GM21825 (cell line): Measurements from ENCODE around the gene KCNAB2.

Source experiments
- ATAC-seq: cut with Tn5 transposase; IDR thresholded peaks from one replicate; pipeline ENCODE4 v1.9.1; 2021; ENCODE audit warnings: mild to moderate bottlenecking, moderate library complexity; ENCODE audit not compliant: unreplicated experiment

KCNAB2 gene

GRCh38 chr1:6045561-6045960 lies at the start of gene KCNAB2:
KCNAB2 (plus strand) TSS chr1:6045888; CDS start chr1:6051537, 5,649 bp downstream.
- ATAC-seq, result no peak

DNA sequence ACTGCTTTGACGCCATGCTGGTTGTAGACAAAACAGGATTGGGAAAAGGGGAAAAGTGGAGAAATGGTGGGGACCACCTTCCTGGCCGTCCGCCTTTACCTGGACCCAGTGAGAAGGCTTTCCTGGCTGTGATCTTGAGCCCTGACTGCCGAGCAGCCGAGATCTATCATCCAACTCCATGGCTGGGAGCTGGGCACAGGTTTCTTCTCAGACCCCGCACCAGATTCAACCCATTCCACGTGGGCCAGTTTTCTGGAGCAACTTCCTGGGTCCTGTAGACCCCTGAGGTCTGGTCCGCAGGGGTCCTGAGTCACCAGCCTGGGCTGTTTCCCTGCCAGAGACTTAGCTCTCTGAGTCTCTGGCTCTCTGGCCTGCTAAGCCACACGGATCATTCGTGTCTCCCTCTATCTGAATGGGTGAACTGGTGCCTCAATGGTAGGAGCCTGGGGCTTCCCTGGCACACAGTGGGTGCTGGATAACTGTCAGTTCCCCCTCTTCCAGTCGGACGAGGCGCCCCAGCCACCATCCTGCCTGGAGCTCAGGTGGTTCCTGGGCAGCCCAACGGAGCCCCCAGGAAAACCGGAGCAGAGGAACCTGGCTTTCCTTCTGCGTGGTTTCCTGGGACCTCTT lies 48.9 kb upstream of the KCNAB2 start:
- no peak for ATAC-seq

GRCh38 chr1:5997316-5997715 lies 48.4 kb upstream of the KCNAB2 start:
- ATAC-seq, result no peak

- ATAC-seq, result no peak
Measured at GRCh38 chr1:5998051-5998905, 47.4 kb upstream of the KCNAB2 start.

- no peak for ATAC-seq
Measured at GRCh38 chr1:5998906-5999301, 46.8 kb upstream of the KCNAB2 start.

DNA sequence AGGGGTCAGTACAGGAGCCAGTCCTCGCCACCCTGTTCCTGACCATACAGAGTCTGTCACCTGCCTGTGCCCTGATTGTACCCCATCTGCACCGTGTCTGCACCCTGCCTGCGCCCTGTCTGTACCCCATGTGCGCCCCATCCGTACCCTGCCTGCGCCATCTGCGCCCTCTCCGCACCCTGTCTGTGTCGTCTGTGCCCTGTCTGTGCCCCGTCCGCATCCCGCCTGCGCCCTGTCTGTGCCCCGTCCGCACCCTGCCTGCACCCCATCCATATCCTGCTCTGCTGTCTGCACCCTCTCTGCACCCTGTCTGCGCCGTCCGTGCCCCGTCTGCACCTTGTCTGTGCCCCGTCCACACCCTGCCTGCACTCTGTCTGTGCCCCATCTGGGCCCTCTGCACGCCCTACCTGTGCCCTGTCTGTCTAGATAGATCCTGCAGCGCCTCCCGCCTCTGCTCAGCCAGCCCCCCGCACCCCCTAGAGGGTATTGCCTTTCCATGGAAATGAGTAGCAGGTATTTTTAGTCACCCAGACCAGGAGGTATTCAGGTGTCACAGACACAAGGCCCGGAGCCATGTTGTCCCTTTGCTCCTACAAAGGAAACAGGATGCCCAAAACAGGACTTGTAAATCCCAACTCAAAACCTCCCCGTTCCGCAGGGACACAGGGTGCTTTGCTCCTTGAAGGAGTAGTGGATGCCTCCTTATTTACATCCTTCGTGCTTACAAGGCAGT lies 45.8 kb upstream of the KCNAB2 start:
- ATAC-seq, result no peak

DNA sequence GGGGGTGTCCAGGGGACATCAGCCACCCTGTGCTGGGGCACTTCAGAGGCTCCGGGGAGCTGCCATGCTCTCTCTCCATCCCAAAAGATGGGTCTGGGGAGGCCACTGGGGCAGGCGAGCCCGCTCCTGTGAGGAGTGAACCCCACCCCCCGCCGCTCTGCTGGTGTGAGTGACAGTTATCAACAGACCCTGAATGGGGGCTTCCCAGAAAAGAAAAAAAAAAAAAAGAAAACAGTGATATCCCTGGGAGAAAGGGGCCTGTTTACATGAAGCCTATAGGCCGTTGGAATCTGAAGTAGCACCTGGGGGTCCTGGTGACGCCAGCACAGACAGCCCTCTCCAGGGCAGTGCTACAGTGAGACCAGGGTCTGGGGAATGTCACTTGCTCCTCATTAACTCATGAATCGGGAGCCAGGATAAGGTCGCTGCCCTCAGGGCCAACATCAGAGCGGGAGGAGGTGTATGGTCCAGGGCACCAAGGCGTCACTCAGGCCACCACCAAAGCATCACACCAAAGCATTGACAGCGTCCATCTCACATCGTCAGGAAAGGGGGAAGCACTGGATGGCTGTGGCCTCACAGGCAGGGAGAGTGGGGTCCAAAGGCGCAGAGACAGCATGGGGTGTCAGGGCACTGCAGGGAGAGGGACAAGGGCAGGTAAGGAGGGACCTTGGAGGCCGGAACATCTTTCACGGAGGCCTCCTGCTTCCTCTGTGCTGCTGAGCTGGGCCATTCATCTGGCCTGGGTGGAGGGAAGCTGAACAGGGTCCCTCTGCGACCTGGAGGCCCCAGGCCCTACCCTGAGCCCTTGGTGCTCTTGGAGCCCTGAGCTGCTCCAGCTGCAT lies 45.0 kb upstream of the KCNAB2 start:
- ATAC-seq, result no peak

GRCh38 chr1:6001992-6002576 lies 43.6 kb upstream of the KCNAB2 start:
- ATAC-seq, result no peak

GRCh38 chr1:6002714-6003501 lies 42.8 kb upstream of the KCNAB2 start:
- ATAC-seq, result no peak

DNA sequence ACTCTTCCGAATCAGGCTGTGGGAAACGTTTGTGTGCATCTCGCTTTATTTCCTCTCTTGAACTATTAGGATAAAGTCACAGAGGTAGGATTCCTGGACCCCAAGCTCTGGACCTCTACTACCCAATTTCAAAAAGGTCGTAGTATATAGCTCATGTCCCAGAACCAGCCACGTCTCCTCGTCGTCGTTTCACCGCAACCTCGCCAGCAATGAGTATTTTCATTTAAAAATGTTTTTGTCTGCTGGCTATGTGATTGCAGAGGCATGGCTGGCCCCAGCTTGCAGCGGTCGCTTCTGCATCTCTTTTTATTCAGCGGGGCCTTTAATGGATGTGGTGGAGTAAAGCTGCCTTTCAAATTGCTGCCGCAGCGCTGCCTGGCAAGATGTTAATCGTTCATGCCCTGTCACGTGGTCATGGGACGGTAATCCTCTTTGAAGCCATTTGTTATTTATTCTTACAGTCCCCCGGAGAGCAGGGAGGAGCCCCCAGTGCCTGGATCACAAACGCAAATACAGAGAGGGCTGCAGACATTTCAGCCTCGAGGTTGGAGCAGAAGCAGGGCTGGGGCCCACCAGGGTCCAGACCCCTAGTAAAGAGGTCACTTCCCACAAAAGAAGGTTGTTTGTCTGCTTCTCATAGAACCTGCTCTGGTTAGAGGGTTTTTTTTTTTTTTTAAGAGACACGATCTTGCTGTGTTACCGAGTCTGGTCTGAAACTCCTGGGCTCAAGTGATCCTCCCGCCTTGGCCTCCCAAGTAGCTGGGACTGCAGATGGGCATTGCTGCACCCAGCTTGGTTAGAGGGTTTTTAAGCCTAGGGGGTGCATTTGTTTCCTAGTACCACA lies 41.9 kb upstream of the KCNAB2 start:
- ATAC-seq, result no peak

GRCh38 chr1:6004412-6005123 lies 41.1 kb upstream of the KCNAB2 start:
- ATAC-seq, result no peak

DNA sequence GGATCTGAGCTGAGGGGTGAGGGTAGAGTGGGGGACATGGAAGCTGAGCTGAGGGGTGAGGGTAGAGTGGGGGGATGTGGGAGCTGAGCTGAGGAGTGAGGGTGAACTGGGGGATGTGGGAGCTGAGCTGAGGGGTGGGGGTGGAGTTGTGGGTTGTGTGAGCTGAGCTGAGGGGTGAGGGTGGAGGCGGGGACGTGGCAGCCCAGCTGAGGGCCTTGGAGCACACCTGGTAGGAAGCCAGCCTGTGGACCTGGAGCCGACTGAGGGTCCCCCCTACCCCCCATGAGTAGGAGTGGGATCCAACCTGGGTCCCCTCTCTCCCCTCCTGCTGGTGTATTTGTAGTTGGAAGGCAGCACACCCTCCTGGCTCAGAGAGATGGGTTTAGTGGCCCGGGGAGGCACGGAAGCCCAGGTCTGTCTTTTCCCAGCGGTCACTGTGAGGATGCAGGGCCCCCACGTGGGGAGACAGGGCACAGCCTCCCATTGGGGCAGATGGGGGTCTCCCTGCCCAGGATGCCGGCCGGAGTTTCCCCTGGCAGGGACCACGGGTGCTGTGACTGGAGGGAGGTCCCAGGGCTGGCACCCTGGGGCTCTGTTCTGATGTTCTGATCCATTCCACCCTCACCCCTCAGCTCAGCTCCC lies 40.3 kb upstream of the KCNAB2 start:
- no peak for ATAC-seq

DNA sequence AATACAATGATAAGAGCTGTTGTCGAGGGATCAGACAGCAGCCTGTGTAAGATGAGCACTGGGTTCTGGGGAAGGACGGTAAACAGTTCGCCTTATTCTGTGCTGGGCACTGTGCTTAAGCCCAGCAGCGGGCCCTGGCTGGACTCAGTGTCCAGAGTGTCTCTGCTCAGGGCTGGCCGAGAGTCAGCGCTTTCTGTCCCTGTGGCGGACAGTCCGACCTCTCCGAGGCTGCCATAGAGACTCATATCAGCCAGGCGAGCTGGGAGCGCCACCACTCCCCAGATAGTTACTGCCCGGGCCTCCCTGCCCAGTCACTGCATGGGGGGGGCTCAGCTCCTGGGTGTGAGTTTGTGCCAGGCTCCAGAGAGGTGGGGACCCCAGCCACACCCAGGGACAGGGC lies 38.8 kb upstream of the KCNAB2 start:
- ATAC-seq, result no peak

- ATAC-seq, result no peak
Measured at GRCh38 chr1:6007318-6008083, 38.2 kb upstream of the KCNAB2 start.

GRCh38 chr1:6008084-6008415 lies 37.6 kb upstream of the KCNAB2 start:
- no peak for ATAC-seq

DNA sequence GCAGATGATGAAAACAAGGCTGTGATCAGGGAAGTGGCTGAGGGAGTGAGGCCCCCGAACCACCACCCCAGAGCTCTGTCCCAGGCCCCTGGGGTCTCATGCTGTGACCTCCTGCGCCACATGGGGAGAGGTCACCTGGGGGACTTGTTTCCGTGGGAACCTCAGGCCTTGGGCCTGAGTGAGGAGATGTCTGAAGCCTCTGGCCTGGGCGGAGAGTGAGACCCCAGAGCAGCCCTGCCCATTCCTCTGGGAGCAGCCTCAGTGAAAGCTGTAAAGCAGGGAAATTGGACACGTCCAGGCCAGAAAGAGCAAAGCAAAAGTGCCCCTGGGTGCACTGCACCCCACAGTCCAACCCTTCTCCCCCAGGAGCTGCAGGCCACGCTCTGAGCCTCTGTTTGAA lies 37.0 kb upstream of the KCNAB2 start:
- ATAC-seq, result no peak
